NCI-H526 (cell line): Measurements from ENCODE around the gene DBNL.
A peak's percentile ranks its signal among the peaks of the same experiment; 100 is the strongest.
"Not testable (repeated sequence)": the region's sequence is repeated elsewhere in the genome, so short reads cannot be mapped to it uniquely, and the experiment has no call there.

Source experiments
- DNase-seq, 2 experiments: peaks; one replicate each; lab custom pipeline; 2025; lab: John Stamatoyannopoulos, UW

The DBNL gene

DNA sequence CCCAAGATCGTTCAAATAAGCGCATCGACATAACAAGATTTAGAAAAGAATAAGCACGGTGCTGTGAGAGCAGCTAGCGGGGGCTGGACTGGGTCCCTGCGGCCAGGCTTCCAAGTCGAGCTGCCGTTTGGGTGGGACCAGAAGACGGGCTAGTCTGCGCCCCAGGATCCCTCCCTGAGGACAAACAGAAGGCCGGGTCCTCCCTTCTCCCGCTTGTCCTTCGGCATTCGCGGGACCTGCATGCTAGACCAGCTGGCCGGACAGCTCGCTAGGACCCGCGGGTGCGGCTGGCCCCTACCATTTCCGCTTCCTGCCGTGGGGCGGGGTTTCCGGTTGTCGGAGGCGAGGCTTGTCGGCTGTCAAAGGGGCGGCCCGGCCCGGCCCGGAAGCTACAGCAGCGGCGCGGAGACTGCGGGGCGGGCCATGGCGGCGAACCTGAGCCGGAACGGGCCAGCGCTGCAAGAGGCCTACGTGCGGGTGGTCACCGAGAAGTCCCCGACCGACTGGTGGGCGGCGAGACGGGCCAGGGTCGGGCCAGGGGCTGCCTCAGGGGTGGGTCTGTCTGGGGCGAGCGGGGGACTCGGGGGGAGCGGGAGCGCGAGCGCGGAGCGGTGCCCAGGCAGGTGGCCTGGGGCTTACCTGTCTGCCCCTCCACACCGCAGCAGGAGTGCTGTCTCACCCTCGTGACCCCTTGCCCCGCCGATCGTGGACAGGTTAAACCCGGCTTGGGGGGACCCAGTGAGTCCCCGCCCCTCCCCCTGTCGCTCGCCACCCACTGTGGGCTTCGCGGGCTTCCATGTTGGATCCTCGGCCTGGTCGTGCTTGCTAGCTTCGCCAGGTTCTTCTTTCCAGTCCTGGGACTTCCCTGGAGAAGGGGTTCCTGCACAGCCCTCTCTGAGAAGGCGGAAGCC lies at the start of gene DBNL:
TSS of gene DBNL (plus strand) at position 388 of the 911 bp plus-strand sequence. CDS start at position 424, 36 bp downstream.
- peak; percentile 44 to 94 for DNase-seq

- DNase-seq, result not testable (repeated sequence)
These were observed 47.0 kb upstream of the DBNL start, which contains the start of gene SPDYE1 for GRCh38 chr7:43997532-43997931. Gene SPDYE1 (plus strand): TSS chr7:43997897. CDS start chr7:43999950, 2,053 bp downstream.

DNA sequence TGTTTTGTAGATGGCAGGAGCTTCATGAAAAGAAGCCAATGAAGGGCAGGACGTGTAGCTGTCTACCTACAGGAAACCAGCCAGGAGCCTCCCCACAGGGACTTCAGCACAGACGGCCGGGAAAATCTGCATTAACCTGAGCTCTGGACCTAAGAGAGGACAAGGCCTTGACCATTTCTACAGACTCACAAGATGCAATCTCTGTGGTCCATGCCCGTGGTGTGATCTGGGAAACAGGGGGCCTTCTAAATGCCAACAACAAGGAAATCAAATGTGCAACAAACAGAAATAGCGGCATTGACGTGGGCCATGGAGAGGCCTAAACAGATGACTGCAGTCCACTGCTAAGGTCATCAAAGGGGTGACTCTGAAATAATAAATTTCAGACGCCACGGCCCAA lies 32.4 kb upstream of the DBNL start:
- not testable (repeated sequence) for DNase-seq

DNA sequence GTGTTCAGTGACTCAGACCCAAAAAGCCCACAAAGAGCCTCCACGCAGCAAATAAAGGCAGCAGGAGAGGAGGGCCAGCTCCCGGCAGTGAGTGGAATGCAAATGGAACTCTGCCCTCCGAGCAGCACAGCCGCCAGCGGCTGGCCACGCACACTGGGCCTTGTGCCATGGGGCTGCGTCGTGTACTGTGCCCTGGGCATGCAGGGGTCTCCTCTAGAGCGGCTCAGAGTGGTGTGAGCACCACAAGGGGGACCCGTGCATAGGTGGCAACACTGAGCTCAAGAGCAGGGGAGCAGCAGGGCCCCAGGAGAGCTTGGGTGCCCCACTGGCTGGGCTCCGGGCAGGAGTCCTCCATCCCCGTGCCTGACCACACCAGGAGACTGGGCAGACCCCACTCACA lies 29.4 kb upstream of the DBNL start:
- not testable (repeated sequence) for DNase-seq

- DNase-seq, result peak; percentile 92 to 97
These were observed 25.4 kb upstream of the DBNL start for GRCh38 chr7:44018857-44019807.

- not testable (repeated sequence) for DNase-seq
These were observed 24.7 kb upstream of the DBNL start for GRCh38 chr7:44019825-44020224.

GRCh38 chr7:44022069-44022468 lies 22.4 kb upstream of the DBNL start:
- not testable (repeated sequence) for DNase-seq

GRCh38 chr7:44022796-44023467 lies 21.6 kb upstream of the DBNL start:
- not testable (repeated sequence) for DNase-seq

DNA sequence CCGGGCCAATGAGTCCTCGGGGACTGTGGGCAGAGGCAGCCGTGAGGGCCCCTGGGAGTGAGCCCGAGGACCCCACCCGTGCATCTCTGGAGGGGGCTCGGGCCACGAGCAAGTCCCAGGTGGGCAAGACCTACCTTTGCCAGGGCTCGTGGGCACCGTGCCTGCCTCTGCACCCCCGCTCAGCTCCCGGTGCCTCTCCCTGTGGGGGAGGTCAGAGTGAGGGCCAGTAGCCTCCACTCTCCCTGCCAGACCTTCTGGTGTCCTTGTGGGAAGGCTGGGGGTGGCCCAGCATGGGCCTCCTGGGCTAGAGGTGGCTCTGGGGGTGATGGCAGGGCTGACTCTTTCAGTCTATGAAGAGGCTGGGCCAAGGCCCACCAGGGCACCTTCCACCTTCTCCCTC lies 15.1 kb upstream of the DBNL start:
- DNase-seq, result not testable (repeated sequence)

GRCh38 chr7:44030029-44030428 lies 14.5 kb upstream of the DBNL start:
- DNase-seq, result not testable (repeated sequence)

GRCh38 chr7:44031319-44031718 lies 13.2 kb upstream of the DBNL start:
- DNase-seq, result not testable (repeated sequence)

DNA sequence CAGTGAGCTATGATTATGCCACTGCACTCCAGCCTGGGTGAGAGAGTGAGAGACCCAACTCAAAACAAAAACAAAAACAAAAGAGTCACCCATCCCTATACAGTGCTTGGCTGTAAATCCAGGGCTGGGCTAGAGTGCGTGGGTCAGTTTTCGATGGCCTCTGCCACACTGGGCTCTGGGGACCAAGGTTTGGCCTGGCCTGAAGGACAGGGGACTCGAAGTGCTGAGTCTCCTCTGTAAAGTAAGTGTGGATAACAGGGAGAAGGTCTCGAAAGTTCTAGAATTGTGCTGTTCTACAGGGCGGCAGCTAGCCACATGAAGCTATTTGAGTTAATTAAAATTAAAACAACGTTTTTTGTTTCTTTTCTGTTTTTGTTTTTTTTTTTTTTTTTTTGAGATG lies 12.5 kb upstream of the DBNL start:
- DNase-seq, result not testable (repeated sequence)

GRCh38 chr7:44033971-44034844 lies 10.3 kb upstream of the DBNL start:
- DNase-seq, result not testable (repeated sequence)

DNA sequence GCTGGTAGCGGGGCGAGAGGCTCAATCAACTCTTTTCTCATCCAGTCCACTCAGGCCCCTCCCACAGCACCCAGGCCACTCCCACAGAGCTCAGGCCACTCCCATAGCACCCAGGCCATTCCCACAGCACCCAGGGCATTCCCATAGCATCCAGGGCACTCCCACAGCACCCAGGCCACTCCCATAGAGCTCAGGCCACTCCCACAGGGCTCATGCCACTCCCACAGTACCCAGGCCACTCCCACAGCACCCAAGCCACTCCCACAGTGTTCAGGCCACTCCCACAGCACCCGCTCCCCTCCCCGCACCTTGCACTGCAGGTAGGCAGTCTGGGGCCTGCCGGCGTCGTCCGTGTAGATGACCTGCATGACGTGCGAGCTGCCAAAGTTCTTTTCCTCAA lies 8.1 kb upstream of the DBNL start:
- DNase-seq, result peak in 1 of 2 experiments; percentile 58

GRCh38 chr7:44037951-44038350 lies 6.6 kb upstream of the DBNL start:
- DNase-seq, result not testable (repeated sequence)

- not testable (repeated sequence) for DNase-seq
These were observed 5.9 kb upstream of the DBNL start for GRCh38 chr7:44038553-44038952.

- peak; percentile 87 to 94 for DNase-seq
These were observed 5.4 kb upstream of the DBNL start for GRCh38 chr7:44038961-44039558.

- not testable (repeated sequence) for DNase-seq
These were observed 4.6 kb upstream of the DBNL start for GRCh38 chr7:44039800-44040492.

DNA sequence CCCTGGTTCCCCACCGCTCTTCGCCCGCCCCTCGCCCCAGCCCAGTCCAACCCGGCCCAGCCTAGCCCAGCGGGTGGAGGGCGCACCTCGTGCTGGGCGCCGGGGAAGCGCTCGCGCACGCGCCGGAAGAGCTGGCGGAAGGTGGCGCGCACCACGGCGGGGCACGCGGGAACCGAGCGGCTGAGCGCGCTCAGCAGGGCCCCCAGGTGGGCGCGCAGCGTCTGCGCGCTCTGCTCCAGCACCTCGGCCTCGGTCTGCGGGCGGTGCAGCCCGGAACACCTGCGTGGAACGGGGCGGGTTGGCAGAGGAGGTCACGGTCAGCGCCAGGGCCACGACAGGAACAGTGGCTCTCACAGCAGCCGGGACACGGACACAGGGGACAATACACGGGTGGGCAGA lies 4.0 kb upstream of the DBNL start:
- DNase-seq, result peak in 1 of 2 experiments; percentile 61

- no peak for DNase-seq
These were observed 2.3 kb upstream of the DBNL start for GRCh38 chr7:44042221-44042620.
